Skeletal muscle cell (primary cell): ENCODE measurements around the gene ADRB2.
"Not testable (repeated sequence)": the region's sequence is repeated elsewhere in the genome, so short reads cannot be mapped to it uniquely, and the experiment has no call there.

Experiments
- DNase-seq: peaks from one replicate; pipeline ENCODE4 v3.0.0-alpha.2; 2010; ENCODE audit warnings: low read depth
- H3K4me3 ChIP-seq: 2 replicates; pipeline ENCODE4 v1.5.1; 2011; ENCODE audit warnings: low read depth, mild to moderate bottlenecking, control low read depth, low read length, moderate library complexity

The ADRB2 gene

DNA sequence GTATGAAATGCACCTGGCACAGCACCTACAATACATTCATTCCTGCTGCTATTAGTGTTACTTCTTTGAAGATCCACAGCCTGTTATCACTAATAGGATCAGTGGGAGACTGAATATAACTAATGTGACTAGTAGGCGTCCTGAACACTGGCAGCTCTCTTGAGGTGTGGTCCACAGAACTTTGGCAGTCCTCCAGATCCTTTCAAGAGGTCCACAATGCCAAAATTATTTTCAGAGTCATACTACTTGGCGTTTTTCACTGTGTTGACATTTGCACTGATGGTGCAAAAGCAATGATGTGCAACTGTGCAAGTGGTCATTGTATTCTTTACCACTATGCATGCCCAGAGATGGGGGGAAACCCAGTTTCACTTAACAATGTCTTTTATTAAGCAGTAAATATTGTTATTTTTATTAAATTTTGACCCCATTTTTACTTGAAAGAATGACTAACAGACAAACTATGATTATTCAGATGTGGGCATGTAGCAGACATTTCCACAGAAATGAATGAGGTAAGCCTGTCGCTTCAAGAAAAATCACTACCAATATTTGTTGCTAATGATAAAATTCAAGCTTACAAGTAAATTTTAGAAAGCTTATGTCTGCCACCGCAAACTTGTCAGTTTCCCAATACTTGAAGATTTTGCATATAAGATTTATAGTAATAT lies 48.9 kb downstream of the ADRB2 start:
- no peak for DNase-seq
- no peak overlapping the region for H3K4me3 ChIP-seq

DNA sequence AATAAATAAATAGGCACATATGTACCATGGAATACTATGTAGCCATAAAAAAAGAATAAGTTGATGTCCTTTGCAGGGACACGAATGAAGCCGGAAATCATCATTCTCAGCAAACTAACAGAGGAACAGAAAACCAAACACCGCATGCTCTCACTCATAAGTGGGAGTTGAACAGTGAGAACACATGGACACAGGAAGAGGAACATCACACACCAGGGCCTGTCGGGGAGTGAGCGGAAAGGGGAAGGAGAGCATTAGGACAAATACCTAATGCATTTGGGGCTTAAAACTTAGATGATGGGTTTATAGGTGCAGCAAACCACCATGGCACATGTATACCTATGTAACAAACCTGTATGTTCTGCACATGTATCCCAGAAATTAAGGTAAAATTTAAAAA lies 51.0 kb downstream of the ADRB2 start:
- not testable (repeated sequence) for DNase-seq, H3K4me3 ChIP-seq
